Tracheal epithelial cell (primary cell): ENCODE measurements around the gene RRP36. TPM values are rescaled to one million over a fixed set of nuclear protein-coding genes. Genes with fewer than 3 reads are reported as not detected.

ENCODE experiments used
- total RNA-seq: library from RNA; depleted of rRNA; stranded (reverse); fragments of >200 nt; gene quantifications from 2 replicates; pipeline ENCODE4 v1.2.1, GENCODE V29; 2014

RRP36 gene, protein sequence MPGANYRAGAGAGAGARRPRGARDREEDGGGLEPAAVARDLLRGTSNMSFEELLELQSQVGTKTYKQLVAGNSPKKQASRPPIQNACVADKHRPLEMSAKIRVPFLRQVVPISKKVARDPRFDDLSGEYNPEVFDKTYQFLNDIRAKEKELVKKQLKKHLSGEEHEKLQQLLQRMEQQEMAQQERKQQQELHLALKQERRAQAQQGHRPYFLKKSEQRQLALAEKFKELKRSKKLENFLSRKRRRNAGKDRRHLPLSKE
- 86.3 and 110 TPM in 2 replicates for total RNA-seq

DNA sequence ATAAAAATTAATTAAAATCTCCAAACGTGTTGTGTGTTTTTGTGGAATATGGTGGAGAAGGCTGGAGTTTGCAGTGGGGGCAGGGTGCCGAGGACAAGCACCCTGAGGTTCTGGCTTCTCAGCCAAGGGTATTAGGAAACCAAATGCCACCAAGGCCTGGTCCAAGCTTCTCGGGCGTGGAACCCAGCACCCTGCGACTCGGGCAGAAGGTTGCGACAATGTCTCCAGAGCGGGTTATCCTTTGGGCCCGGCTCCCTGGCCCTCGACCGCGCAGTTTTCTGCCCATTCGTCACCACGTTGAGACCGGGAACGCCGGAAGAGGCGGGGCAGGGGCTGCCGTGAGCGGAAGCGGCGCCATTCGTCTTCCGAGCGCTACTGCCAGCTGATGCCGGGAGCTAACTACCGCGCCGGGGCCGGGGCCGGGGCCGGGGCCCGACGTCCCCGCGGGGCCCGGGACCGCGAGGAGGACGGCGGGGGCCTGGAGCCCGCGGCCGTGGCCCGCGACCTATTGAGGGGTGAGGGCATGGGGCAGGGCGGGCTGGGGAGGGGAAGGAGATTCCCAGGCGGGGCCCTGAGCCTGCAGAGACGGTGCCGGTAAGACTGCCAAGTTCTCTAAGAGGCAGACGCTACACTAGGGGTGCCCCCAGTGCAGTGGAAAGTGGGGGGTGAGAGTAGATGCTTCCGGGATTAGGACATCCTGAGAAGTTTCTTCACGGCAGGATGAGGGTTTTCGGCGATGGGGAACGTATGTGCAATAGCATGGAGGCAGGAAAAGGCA lies at the start of gene RRP36:
Gene RRP36, plus strand, starts transcription at position 354 of the 778 bp plus-strand sequence. Its CDS starts 32 bp downstream, at position 386.

DNA sequence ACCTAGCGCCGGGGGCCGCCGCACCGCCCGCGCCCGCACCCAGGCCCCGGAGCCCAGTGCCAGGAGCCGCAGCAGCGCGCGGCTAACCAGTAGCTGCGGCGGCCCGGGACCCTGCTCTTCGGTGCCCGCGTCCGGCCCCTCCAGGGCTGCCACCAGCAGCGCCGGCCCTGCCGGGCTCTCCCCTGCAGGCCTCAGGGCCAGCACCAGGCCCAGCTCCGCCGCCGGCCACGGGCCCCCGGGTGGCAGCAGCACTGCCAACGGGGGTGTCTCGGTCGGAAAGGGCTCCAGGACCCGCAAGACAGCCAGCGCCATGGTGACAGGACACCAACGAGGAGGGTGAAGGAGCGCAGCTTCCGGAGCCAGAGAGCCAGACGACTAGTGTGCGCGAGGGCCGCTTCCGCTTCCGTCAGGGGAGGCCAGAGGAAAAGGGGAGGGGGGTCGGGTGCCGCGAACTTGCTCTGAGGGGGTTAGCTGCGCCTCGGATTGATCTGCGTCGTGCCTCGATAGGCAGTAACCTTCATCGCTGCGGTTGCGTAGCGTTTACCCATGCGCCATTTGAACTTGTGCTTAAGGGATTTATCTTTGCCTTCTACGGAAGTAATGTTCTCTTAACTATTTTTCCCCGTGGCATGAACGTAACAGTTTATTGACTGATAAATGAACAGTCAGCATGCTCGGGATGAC lies 42.4 kb upstream of the RRP36 start, which contains the start of gene PEX6:
Gene PEX6, minus strand, starts transcription at position 343 of the 684 bp plus-strand sequence. Its CDS starts 31 bp downstream, at position 312.

DNA sequence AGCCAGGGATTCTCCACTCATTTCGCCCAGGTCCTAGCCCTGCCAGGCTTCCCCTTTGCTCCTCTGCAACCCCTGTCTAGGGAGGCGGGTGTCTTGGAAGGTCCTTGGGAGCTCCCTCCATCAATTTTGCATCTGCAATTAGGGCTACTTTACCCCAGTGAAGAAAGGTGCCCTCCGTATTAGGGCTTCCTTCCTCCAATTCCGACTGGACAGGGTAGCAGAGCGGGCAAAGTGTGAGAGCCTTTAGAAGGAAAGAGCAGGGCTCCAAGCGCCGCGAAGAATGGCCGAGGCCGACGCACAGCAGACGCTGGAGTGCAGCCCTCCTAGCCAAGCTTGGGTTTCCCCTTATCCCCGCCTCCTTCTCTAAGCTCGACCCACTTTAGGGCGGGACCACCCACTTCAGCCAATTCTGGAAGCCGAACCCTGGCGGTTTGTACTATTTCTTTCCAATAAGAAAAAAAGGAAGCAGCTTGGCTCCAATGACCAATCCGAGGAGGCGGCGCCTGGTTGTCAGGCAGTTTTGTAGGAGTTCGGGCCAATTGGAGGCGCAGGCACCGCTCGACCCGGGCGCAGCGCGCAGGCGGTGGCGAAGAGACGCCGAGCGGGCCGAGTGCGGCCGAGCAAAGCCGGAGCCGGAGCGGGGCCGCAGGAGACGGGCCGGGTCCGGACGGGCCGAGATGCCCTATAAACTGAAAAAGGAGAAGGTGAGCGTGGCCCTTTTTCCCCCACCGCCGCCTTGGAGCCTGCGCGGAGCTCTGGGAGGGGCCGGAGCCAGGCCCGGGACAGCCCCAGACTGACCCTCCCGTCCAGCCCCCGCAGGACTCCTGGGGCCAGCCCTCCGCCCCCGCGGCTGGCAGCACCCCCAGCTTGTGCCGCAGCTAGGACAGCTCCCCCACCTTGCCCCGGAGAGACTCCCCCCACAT lies 37.2 kb upstream of the RRP36 start, which contains the start of gene PPP2R5D:
Gene PPP2R5D, plus strand, starts transcription at position 570 of the 923 bp plus-strand sequence. Its CDS starts 108 bp downstream, at position 678.

DNA sequence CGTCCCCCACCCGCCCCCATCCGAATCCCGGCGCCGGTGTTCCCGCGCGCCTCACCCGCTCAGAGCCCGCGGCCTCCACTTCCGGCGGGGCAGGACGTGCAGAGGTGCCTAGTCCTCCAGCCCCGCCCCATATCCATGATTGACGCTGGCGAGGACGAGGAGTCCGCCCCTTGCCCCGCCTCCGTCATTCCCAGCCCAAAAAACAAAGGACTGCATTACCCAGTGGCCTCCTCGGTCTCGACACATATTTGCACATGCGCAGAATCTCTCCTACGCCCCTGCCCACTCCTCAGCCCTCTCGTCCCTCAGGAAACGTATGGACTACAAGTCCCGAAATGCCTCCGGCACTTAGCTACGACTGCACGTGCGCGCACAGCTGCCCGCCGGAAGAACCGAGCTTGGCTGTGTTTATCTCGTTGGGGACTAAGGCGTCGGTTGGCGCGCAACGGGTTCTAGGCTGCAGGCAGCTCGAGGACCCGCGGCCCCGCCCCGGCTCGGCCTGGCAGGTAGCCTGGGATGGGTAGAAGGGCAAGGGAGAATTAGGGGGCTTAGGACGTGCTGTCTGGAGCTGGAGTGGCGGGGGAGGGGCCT lies 7.5 kb upstream of the RRP36 start, which contains the start of the genes KLHDC3 and MEA1:
Gene KLHDC3, plus strand, starts transcription at position 407 of the 591 bp plus-strand sequence. CDS start 2,944 bp downstream, outside the sequence.
Gene MEA1, minus strand, starts transcription at position 104 of the 591 bp plus-strand sequence. CDS start 133 bp downstream, outside the sequence.

DNA sequence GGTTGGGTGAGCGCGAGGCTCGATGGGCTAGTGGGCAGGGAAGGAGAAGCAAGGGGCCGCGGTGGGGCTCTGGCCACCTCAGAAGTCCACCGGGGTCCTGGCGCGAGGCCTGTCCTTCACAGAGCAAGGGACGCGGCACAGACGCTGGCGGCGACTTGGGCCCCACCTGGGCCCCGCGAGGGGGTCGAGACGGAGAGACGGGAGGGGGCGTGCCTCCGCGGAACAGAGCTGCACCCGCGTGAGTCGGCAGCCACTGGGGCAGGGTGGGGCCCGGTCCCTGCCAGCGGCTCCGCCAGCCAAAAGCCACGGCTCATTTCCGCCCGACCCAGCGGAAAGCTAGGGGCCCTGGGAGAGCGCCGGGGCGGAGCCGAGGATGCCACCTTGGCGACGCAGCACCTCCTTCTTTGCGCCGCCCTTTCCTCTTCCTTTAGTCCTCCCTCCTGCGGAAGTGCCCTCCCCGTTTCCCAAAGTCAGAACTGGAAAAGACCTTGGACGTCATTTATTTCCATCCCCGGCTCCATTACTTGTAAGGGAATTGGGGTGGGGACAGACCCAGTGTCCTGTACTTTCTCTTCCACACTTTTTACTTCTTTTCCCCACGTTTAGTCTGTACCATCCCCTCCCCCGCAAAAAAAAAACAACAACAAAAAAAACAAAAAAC lies 32.3 kb downstream of the RRP36 start, which contains the start of gene CUL7:
Gene CUL7, minus strand, starts transcription at position 307 of the 661 bp plus-strand sequence. CDS start 1,063 bp downstream, outside the sequence.

DNA sequence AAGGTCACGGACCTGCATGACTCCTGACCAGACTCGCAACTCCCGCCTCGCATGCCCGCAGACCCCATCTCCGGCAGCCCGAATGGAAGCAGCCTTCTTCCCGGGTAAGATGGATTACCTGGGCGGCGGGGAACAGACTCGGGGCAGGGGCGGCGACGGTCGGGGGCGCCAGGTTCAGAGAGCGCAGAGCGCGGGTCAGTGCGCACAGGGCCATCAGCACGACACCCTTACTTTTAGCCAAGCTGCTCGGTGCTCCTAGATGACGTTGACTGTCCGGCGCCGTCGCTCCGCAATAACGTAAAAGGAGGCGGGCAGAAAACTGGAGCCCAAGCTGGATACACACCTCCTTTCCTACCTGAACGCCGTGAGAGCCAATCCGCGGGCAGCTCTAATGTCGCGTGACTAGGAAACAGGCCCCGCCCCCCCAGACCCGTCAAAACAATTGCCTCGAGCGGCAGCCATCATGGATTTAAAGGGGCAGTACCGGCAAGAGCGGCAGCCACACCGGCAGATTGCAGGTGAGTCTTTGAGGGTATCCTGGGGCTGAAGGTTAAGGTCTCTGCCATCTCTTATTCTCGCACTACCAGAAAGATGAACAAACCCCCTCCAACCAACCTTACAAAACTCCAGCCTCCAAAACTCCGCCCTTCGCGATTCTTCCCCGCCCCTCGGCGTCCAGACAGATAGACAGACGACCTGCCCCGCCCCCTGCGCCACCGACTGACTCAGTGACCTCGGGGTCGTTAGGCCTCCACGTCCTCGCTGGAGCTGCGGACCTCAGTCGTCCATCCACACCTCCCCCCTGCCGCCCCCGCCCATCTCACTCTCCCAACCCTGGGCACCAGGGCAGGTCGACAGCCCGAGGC lies 38.0 kb downstream of the RRP36 start, which contains the start of the genes KLC4 and MRPL2:
Gene KLC4, plus strand, starts transcription at position 464 of the 866 bp plus-strand sequence. CDS start 1,705 bp downstream, outside the sequence.
Gene MRPL2, minus strand, starts transcription at position 267 of the 866 bp plus-strand sequence. Its CDS starts 53 bp downstream, at position 214.

DNA sequence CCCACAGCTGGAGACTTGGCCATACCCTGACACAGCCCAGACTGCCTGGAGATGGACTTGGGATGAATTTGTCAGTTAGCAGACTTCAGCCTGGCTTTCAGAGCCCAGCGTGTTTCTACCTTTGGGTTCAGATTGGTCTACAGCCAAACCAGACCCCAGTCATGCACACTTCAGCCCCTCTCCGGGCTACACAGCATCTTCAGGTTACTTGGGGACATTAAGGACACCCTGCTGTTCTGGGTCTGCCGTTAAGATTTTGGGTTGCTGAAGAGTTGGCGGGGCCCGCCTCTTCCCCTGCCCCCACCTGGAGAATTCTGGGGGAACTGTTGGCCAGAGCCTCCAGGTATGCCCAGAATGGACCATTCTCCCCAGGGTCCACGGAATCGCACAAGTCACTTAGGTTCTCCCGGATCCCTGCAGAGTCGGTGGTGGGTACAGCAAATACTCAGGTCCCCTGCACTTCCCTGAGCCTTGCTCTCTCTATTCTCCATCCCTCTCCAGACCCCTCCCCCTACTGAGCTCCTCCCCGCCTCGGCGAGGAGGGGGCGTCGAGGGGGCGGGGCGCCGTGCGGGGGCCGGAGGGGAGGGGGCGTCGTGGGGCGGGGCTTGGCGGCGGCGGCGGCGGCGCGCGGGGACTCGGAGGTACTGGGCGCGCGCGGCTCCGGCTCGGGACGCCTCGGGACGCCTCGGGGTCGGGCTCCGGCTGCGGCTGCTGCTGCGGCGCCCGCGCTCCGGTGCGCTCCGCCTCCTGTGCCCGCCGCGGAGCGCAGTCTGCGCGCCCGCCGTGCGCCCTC lies 54.4 kb downstream of the RRP36 start, which contains the start of gene PTK7:
Gene PTK7, plus strand, starts transcription at position 645 of the 794 bp plus-strand sequence. CDS start 175 bp downstream, outside the sequence.

Other genes starting within 250 kb of the RRP36 start
- gene BICRAL, start 239.6 kb upstream of the RRP36 start, total RNA-seq = 2.7 and 5.3 TPM in 2 replicates
- 168 and 177 TPM in 2 replicates for gene RPL7L1, start 142.0 kb upstream of the RRP36 start, total RNA-seq
- not detected in 2 replicates for gene PTCRA, start 105.6 kb upstream of the RRP36 start, total RNA-seq
- 16.2 and 28.2 TPM in 2 replicates for gene CNPY3, start 92.1 kb upstream of the RRP36 start, total RNA-seq
- gene GNMT, start 60.9 kb upstream of the RRP36 start, total RNA-seq = not detected in 2 replicates
- gene PEX6, start 42.4 kb upstream of the RRP36 start, total RNA-seq = 51.1 and 68.4 TPM in 2 replicates
- gene PPP2R5D, start 37.1 kb upstream of the RRP36 start, total RNA-seq = 23.7 and 30.6 TPM in 2 replicates
- 47.1 and 65.3 TPM in 2 replicates for gene MEA1, start 7.7 kb upstream of the RRP36 start, total RNA-seq
- 66.0 and 67.8 TPM in 2 replicates for gene KLHDC3, start 7.4 kb upstream of the RRP36 start, total RNA-seq
- 19.2 and 23.6 TPM in 2 replicates for gene CUL7, start 32.2 kb downstream of the RRP36 start, total RNA-seq
- gene MRPL2, start 37.8 kb downstream of the RRP36 start, total RNA-seq = 13.5 and 19.6 TPM in 2 replicates
- gene KLC4, start 38.0 kb downstream of the RRP36 start, total RNA-seq = 10.6 and 11.7 TPM in 2 replicates
- gene PTK7, start 54.7 kb downstream of the RRP36 start, total RNA-seq = 63.7 and 121 TPM in 2 replicates
- 12.4 and 13.7 TPM in 2 replicates for gene SRF, start 149.6 kb downstream of the RRP36 start, total RNA-seq
- 29.9 and 38.6 TPM in 2 replicates for gene CUL9, start 160.6 kb downstream of the RRP36 start, total RNA-seq
- 43.7 and 64.1 TPM in 2 replicates for gene DNPH1, start 207.9 kb downstream of the RRP36 start, total RNA-seq
- gene TTBK1, start 221.9 kb downstream of the RRP36 start, total RNA-seq = not detected in 2 replicates